Myocyte (in vitro differentiated cells): ENCODE measurements around the gene CLCA1. TPM values are rescaled to one million over a fixed set of nuclear protein-coding genes. Genes with fewer than 3 reads are reported as not detected.
A peak's percentile ranks its signal among the peaks of the same experiment; 100 is the strongest.

Experiments
- DNase-seq: peaks from one replicate; pipeline ENCODE4 v3.0.0-alpha.2; 2012; ENCODE audit warnings: low read depth
- polyA plus RNA-seq: library from polyadenylated mRNA; unstranded; fragments of >200 nt; gene quantifications from one replicate; pipeline ENCODE4 v1.2.1, GENCODE V29; 2012; ENCODE audit warnings: missing spikeins
- total RNA-seq: library from RNA; depleted of rRNA; stranded (reverse); fragments of >200 nt; gene quantifications from 2 replicates; pipeline ENCODE4 v1.2.3, GENCODE V29; 2014

The CLCA1 gene
- total RNA-seq: not detected in 2 replicates
- polyA plus RNA-seq: not detected

GRCh38 chr1:86468501-86468977 lies at the start of gene CLCA1:
CLCA1 (plus strand) TSS chr1:86468927; CDS start chr1:86468972, 45 bp downstream.
- DNase-seq: no peak

DNA sequence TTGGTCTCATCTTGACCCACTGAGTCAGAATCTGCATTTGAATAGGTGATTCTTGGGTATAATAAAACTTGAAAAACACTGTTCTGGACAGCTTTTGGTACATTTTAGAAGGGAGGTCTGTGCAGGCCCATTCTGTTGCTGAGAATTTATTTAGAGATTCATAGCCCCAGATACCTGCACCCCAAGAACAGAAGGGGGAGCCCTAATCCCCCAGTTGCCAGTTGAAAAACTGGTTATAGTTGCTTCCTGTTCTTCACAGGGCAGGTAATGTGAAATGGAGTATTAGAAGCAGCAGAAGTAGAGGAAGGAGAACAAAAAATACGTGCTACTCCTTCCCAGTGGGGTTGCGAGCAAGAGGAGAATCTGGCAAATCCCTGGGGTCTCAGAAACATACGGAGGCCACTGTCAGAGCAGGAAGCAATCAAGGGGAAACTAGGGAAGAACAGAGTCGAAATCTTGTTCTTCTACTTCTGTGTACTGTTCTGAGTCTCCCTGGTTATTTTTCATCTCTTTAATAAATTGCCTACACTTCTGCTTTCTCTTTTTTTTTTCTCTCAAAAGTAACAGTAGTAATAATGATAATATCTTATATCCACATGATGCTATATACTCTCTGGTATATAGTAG lies 49.3 kb upstream of the CLCA1 start:
- peak; percentile 13 for DNase-seq

- DNase-seq: no peak
These were observed 47.0 kb upstream of the CLCA1 start for GRCh38 chr1:86421601-86422280.

DNA sequence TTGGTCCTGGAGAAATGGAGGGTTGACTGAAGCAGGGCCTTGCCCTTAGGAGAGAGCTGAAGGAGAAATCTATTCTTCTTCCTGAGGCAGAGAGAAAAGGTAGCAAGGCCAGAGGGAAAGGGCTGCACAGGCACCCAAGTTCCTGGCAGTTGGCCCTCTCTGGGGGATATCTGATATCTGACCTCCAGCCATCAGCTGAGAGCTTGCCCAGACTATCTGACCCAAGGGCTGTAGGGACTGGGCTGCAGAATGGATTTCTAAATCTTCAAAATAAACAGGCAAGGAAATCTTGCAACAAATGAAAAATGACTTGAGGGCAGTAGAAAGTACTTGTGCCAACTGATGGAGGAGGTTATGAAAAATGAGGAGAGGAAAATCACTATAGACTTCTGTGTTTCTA lies 45.3 kb upstream of the CLCA1 start:
- peak; percentile 15 for DNase-seq

- DNase-seq: no peak
These were observed 44.9 kb upstream of the CLCA1 start, which contains the start of gene CLCA2 for GRCh38 chr1:86423873-86424272. CLCA2 (plus strand) TSS chr1:86424171; CDS start chr1:86424248, 77 bp downstream.

- DNase-seq: peak; percentile 23
These were observed 39.5 kb upstream of the CLCA1 start for GRCh38 chr1:86429122-86429725.

DNA sequence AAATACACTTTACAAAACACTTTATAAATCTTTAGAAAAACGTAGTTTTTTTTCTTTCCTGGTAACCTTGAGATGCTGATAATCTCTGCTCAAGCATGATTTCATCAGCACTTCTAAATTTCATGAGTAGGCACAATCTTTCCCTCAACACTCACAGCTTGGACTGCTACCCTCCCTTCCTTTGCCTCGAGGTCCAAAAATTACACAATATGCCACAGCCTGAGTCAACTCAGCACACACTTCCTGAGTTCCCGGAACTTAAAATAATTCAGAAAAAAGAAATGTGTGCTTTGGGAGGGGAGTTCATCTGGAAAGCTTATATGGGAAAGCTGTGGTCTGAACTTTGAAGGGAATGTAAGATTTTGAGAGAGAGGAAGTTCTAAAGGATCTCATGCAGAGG lies 38.9 kb upstream of the CLCA1 start:
- DNase-seq: peak; percentile 73

DNA sequence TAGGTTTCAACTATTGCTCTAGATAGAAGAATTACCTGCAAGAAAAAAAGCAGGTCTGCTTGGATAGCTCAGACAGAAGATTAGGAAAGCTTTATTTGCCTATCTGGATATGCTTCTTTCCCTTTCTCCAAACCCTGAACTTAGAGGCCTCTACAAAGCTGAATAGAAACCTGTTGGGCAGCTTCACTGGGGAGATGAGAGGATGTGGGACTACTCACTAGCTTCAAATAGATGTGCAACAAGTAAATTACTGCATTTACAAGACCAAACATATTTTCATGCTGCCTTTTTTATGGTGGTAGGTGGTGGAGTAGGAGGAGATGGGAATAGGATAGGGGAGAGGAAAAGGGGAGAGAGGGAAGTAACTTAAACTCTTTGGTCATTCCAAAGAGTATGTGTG lies 38.4 kb upstream of the CLCA1 start:
- DNase-seq: no peak

- DNase-seq: no peak
These were observed 34.7 kb upstream of the CLCA1 start for GRCh38 chr1:86434059-86434458.

GRCh38 chr1:86435327-86435726 lies 33.4 kb upstream of the CLCA1 start:
- DNase-seq: no peak

GRCh38 chr1:86436041-86436440 lies 32.7 kb upstream of the CLCA1 start:
- DNase-seq: no peak

GRCh38 chr1:86441581-86441980 lies 27.1 kb upstream of the CLCA1 start:
- DNase-seq: no peak

- DNase-seq: no peak
These were observed 26.7 kb upstream of the CLCA1 start for GRCh38 chr1:86441997-86442396.

DNA sequence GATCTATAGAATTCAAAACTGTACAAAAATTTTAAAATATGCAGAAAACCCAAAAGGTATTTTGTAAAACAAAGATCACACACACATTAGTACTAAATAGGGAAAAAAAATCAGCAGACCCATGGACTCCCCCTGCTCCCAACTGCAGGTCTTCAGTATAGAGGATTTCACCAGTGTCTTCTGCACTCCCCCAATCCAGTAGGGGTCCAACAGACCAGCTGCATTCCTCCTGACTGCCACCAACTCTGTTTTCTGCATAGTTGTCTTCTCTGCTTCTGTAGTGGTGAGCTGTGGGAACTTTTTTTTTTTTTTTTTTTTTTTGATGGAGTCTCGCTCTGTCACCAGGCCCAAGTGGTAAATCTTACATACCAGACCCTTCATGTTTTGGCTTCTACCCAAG lies 22.8 kb upstream of the CLCA1 start:
- DNase-seq: no peak

DNA sequence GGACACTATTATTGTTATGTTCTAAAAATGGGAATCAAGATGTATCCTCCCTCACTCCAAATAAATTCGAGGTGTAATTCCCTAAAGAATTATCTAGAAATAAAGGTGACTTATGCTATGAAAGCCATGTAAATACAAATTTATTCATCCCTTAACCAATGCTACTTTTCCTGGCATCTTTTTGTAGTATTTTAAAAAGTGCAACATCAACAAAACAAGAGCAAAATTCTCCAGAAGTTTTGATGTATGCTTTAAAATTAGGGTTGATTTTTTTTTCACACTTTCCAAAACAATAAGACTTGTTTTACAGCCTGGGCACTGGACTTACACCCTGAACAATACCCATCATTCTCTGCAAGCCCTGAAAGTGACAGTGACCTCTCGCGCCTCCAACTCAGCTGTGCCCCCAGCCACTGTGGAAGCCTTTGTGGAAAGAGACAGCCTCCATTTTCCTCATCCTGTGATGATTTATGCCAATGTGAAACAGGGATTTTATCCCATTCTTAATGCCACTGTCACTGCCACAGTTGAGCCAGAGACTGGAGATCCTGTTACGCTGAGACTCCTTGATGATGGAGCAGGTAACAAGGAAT lies 21.4 kb upstream of the CLCA1 start:
- no peak for DNase-seq

DNA sequence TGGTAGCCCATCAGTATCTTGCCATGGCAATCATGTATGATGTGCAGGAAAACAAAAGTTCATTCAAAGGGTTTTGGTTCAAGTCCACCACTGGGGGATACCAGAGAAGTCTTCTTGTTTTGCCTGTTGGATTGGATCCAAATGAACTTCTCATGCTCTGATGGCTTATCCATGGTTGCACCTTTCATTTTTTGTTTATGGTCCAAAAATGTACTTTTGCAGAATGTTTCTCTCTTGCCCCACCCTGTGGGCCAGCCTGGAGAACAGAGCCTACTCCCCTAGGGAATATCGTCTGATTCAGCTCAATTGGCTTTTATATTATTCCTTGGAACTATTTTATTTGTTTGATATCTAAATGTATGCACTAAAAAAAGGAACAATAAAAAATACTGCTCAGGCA lies 20.1 kb upstream of the CLCA1 start:
- no peak for DNase-seq

DNA sequence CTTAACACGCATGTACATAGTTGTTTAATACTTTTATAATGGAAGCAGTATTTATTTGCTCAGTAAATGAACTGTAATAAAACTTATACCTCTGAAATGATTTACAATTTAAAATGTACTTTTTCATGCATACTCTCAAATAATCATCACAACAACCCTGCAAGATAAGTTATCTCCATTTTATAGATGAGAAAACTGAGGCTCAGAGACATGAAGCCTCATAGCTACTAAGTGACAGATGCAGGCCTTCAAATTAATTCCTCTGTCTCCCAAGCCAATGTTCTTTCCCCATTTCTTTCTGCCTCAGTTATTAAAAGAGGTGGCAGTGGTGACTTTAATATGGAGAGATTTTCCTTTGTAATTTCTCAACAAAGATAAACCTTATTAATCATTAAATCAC lies 19.6 kb upstream of the CLCA1 start:
- DNase-seq: no peak

DNA sequence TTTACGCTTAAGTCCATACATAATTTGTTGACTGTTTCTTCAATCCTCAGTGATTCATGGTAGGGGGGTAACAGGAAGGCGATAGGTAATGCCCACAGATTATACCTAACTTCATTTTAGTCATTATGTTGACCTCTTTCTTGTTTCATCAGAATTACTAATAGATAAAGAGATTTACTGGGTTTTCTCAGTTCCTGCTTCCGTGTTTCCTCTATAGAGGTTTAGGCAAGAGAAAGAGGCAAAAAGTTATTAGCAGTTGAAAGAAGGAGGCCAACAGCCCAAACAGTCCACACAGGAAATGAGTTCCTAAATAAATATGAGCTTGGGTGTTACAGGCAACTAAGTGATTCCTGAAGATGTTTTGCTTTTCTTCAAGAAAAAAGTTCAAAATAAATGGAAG lies 17.9 kb upstream of the CLCA1 start:
- no peak for DNase-seq

- DNase-seq: no peak
These were observed 15.1 kb upstream of the CLCA1 start for GRCh38 chr1:86453664-86454063.

DNA sequence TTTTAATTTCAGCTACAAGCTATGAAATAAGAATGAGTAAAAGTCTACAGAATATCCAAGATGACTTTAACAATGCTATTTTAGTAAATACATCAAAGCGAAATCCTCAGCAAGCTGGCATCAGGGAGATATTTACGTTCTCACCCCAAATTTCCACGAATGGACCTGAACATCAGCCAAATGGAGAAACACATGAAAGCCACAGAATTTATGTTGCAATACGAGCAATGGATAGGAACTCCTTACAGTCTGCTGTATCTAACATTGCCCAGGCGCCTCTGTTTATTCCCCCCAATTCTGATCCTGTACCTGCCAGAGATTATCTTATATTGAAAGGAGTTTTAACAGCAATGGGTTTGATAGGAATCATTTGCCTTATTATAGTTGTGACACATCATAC lies 13.7 kb upstream of the CLCA1 start:
- DNase-seq: no peak

- DNase-seq: no peak
These were observed 7.7 kb upstream of the CLCA1 start for GRCh38 chr1:86460998-86461397.

DNA sequence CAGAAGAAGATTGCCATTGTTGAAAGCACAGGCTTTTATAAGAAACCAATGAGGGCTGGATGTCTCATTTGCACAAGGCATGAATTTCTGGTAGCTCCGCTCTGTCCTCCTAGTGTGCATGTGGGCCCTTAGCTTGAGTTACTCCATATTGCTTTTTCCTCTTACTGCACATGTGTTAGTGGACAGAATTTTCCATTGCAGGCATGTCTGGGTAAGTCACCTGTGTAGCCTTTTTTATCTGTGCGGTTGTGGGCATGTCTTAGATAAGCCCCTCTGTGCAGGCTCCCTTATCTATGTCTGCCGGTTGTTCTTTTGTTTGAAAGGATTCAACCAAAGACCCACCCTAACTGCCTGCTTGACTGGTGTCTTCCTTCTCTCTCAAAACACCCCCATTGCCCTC lies 7.2 kb upstream of the CLCA1 start:
- DNase-seq: no peak
